PFSK-1 (cell line): ENCODE results near the gene DNAH14.

ENCODE experiments used
- POLR2AphosphoS5 ChIP-seq: IDR thresholded peaks from 2 replicates; pipeline ENCODE4 v1.6.1; 2012; ENCODE audit warnings: low read depth, mild to moderate bottlenecking, control low read depth, low read length, moderate library complexity
- SIN3A ChIP-seq: IDR thresholded peaks from 2 replicates; pipeline ENCODE4 v1.6.1; 2012; ENCODE audit warnings: mild to moderate bottlenecking, low read length, moderate library complexity, borderline replicate concordance; ENCODE audit not compliant: insufficient read depth
- TAF1 ChIP-seq: IDR thresholded peaks from 2 replicates; pipeline ENCODE4 v1.6.1; 2012; ENCODE audit warnings: low read length, control low read depth, borderline replicate concordance; ENCODE audit not compliant: insufficient read depth
- TF ChIP-seq, protein P1 (sequence below), 2 experiments: IDR thresholded peaks; 2 replicates each; pipeline versions ENCODE4 v1.6.1 to v1.8.0; 2011 to 2012; ENCODE audit warnings: low read depth in 2 of 2, low read length in 2 of 2, control low read depth in 1 of 2, inconsistent platforms in 1 of 2, mild to moderate bottlenecking in 1 of 2, moderate library complexity in 1 of 2; ENCODE audit not compliant: insufficient read depth in 1 of 2

DNA sequence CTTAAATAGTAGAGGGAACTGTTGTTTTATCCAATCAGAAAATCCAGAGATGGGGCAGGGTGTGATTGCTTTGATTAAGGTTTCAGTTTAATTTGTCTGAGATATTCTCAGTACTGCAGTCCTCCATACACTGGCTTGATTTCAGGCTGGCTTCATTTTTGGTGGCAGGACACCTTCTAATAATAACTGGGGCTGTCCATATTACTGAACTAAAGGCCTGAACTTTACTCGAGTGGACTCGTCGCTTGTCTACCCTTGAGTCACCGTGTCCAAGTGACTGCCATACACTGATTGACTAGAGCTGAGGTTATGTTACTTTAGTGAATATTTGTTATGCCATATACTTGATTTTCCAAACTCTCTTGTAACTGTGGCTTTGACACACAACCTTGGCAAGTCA, 228.8 kb downstream of the DNAH14 start:
- TF ChIP-seq POLR2AphosphoS5 (no peak), SIN3A (no peak), TAF1 (no peak)
- TF ChIP-seq, protein P1, sequence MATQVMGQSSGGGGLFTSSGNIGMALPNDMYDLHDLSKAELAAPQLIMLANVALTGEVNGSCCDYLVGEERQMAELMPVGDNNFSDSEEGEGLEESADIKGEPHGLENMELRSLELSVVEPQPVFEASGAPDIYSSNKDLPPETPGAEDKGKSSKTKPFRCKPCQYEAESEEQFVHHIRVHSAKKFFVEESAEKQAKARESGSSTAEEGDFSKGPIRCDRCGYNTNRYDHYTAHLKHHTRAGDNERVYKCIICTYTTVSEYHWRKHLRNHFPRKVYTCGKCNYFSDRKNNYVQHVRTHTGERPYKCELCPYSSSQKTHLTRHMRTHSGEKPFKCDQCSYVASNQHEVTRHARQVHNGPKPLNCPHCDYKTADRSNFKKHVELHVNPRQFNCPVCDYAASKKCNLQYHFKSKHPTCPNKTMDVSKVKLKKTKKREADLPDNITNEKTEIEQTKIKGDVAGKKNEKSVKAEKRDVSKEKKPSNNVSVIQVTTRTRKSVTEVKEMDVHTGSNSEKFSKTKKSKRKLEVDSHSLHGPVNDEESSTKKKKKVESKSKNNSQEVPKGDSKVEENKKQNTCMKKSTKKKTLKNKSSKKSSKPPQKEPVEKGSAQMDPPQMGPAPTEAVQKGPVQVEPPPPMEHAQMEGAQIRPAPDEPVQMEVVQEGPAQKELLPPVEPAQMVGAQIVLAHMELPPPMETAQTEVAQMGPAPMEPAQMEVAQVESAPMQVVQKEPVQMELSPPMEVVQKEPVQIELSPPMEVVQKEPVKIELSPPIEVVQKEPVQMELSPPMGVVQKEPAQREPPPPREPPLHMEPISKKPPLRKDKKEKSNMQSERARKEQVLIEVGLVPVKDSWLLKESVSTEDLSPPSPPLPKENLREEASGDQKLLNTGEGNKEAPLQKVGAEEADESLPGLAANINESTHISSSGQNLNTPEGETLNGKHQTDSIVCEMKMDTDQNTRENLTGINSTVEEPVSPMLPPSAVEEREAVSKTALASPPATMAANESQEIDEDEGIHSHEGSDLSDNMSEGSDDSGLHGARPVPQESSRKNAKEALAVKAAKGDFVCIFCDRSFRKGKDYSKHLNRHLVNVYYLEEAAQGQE (IDR thresholded peaks at IDR 0.05; ENCODE audit: insufficient read depth in 1 of 2, low read depth in 2 of 2, low read length in 2 of 2) = no peak
